CD4-positive, alpha-beta T cell treated with Interleukin-6 at 100 ng/mL for 8 hours (primary cell): ENCODE results near the gene CLEC12A.
"Not testable (repeated sequence)": the region's sequence is repeated elsewhere in the genome, so short reads cannot be mapped to it uniquely, and the experiment has no call there.

Experiments used
- DNase-seq: peaks from one replicate; pipeline ENCODE4 v3.0.0-alpha.2; 2020; ENCODE audit warnings: mixed read lengths, low spot score

The CLEC12A gene

GRCh38 chr12:9971181-9971580, at the start of gene CLEC12A:
Gene CLEC12A, plus strand, starts transcription at chr12:9971409. Its CDS starts 188 bp downstream, at chr12:9971597.
- DNase-seq = no peak

GRCh38 chr12:9922429-9922828, 48.8 kb upstream of the CLEC12A start:
- no peak for DNase-seq

- peak; percentile 40 for DNase-seq
Observed at GRCh38 chr12:9925705-9926393, 45.4 kb upstream of the CLEC12A start.

DNA sequence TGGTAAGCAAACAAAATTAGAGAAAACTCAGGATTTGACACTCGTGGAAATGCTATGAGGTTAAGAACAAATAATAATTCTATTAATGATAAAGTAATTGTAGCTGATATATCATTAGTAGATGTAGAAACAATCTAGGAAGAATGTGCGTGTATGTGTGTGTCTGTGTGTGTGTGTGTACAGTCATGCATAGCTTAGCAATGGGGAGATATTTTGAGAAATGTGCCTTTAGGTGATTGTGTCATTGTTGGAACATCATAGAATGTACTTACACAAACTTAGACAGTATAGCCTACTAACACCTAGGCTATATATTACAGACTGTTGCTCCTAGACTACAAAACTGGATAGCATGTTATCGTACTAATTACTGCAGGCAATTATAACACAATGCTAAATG, 44.3 kb upstream of the CLEC12A start:
- DNase-seq = no peak

DNA sequence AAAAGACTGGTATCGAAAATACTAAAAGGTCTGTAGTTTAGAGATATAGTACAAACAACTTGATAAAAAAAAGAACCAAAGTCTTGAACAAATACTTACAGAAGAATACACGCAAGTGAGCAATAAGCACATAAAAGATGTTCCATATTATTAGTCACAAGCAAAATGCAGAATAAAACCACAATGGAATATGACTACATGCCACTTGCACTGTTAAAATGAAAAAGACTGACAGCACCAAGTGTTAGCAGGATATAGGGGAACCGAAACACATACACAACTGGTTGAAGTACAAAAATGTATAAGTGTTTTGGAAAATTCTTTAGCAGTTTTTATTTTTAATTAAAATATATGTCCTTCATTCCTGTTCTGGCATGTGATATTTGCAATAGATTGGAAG, 42.6 kb upstream of the CLEC12A start:
- DNase-seq = no peak

- no peak for DNase-seq
Observed at GRCh38 chr12:9931245-9931644, 40.0 kb upstream of the CLEC12A start.

- DNase-seq = no peak
Observed at GRCh38 chr12:9932270-9932669, 38.9 kb upstream of the CLEC12A start, which contains the start of gene CLEC2A. Gene CLEC2A, minus strand, starts transcription at chr12:9932370. Its CDS starts 41 bp downstream, at chr12:9932329.

GRCh38 chr12:9933958-9934357, 37.3 kb upstream of the CLEC12A start:
- DNase-seq = no peak

- DNase-seq = no peak
Observed at GRCh38 chr12:9935026-9935425, 36.2 kb upstream of the CLEC12A start.

- DNase-seq = no peak
Observed at GRCh38 chr12:9936591-9936990, 34.6 kb upstream of the CLEC12A start.

GRCh38 chr12:9940375-9940774, 30.8 kb upstream of the CLEC12A start:
- peak; percentile 24 for DNase-seq

- no peak for DNase-seq
Observed at GRCh38 chr12:9941838-9942237, 29.4 kb upstream of the CLEC12A start.

DNA sequence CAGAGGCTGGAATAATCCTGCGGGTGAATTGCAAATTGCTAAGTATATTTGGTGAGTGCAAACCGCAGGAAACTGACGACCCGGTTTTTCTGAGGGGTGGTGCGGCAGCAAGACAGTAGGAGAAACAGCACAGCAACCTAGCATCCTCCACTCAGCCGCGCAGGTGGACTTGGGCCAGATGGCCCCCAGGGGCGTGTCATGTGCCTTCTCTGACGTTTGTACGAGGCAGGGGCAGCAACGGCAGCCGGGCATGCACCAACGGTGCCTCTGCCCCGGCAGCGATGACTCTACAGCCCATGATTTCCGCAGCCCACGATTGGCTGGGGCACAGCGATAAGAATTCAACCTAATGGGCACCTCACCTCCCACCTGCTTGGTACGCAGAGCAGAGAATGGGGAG, 28.0 kb upstream of the CLEC12A start:
- DNase-seq = no peak

DNA sequence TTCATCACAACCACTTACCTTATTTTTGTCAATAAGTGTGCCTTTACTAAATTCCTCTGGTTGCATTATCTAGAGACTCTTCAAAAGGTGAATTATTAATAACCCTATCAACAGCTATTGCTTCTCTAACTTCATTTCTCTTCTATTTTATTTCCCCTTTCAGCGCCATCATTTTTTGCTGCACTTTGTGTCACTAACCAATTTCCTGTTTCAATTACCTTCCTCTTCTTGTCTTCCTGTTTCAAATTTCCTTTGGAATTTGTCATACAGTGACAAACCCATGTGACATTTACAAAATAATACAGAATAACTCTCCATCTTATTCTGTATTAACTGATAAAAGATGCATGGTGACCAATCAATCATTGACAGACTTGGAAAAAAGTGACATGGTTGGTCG, 26.8 kb upstream of the CLEC12A start:
- no peak for DNase-seq

- DNase-seq = no peak
Observed at GRCh38 chr12:9947674-9948073, 23.5 kb upstream of the CLEC12A start.

GRCh38 chr12:9948606-9949296, 22.5 kb upstream of the CLEC12A start:
- peak; percentile 25 for DNase-seq

- peak; percentile 55 for DNase-seq
Observed at GRCh38 chr12:9951026-9951675, 20.1 kb upstream of the CLEC12A start.

GRCh38 chr12:9952954-9953729, 18.1 kb upstream of the CLEC12A start:
- not testable (repeated sequence) for DNase-seq

DNA sequence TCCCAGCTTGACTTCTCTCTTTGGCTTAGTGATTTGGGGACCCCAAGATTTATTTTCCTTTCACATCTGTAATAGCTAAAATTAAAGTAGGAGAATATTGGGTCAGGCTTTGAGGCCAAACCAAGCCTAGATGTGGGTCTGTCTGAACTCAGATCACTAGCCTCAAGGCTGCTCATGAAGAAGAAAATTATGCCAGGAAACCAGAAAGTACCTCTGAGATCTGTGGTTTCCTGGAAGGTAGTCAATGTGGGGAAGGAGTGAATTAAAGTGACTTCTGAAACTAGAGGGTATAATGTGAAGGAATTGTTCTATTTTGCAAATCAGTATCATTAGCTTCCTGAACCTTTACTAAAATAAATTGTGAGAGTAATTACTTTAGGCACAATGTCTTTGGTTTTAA, 13.4 kb upstream of the CLEC12A start:
- DNase-seq = peak; percentile 27

- no peak for DNase-seq
Observed at GRCh38 chr12:9960590-9960989, 10.6 kb upstream of the CLEC12A start.

- DNase-seq = no peak
Observed at GRCh38 chr12:9961106-9961505, 10.1 kb upstream of the CLEC12A start.

- DNase-seq = no peak
Observed at GRCh38 chr12:9961901-9962300, 9.3 kb upstream of the CLEC12A start.
